Activated CD4-positive, alpha-beta memory T cell treated with anti-CD3 and anti-CD28 coated beads, Interleukin-2, amount 10 ng/mL, durations not matched to agents 7 days and 5 days (primary cell): ENCODE results near the gene GPR83. TPM values are rescaled to one million over a fixed set of nuclear protein-coding genes. Genes with fewer than 3 reads are reported as not detected.

Experiments
- CTCF ChIA-PET: fragments of 350-600 bp; sonication (Branson Sonifier 250); formaldehyde crosslinking; loops from one replicate; lab custom pipeline; 2021; ENCODE audit warnings: antibody characterized with exemption, inconsistent platforms; lab: Charles Lee
- POLR2A ChIA-PET: fragments of 350-600 bp; sonication (Branson Sonifier 250); formaldehyde crosslinking; loops from one replicate; lab custom pipeline; 2021; ENCODE audit warnings: antibody characterized with exemption; lab: Charles Lee
- DNase-seq: peaks from one replicate; pipeline ENCODE4 v3.0.0-alpha.2; 2020
- H3K27ac Mint-ChIP-seq: one replicate; pipeline ENCODE4 v1.8.0; 2021; ENCODE audit warnings: mild to moderate bottlenecking, mixed read lengths
- H3K27me3 Mint-ChIP-seq: one replicate; pipeline ENCODE4 v1.8.0; 2021; ENCODE audit warnings: mixed read lengths
- H3K36me3 Mint-ChIP-seq: one replicate; pipeline ENCODE4 v1.8.0; 2021; ENCODE audit warnings: low read depth, mixed read lengths
- H3K4me1 Mint-ChIP-seq: one replicate; pipeline ENCODE4 v1.8.0; 2021; ENCODE audit warnings: mixed read lengths
- H3K4me3 Mint-ChIP-seq: one replicate; pipeline ENCODE4 v1.8.0; 2021; ENCODE audit warnings: mild to moderate bottlenecking, mixed read lengths
- H3K9me3 Mint-ChIP-seq: one replicate; pipeline ENCODE4 v1.8.0; 2021; ENCODE audit warnings: mixed read lengths
- total RNA-seq, 2 experiments: library from RNA; stranded (reverse); gene quantifications; one replicate each; pipeline ENCODE4 v1.2.3, GENCODE V29; 2021

GPR83 gene
- total RNA-seq: under 1 TPM in 1 of 2 experiments, not detected in 1; 0.08 TPM

- Mint-ChIP-seq H3K27me3 (peaks cover 43% of the 10 kb centered on the region), H3K4me3 (no peak within 1 kb of the TSS), H3K4me1 (peaks cover 6% of the 10 kb centered on the region), H3K27ac (no peak within 1 kb of the TSS), H3K36me3 (peaks cover 4% of the 10 kb centered on the region), H3K9me3 (no peaks in the 10 kb centered on the region)
- ChIA-PET POLR2A (no interaction called here), CTCF (no interaction called here)
- no peak for DNase-seq
These were observed at the start of gene GPR83 for GRCh38 chr11:94400839-94401772. Gene GPR83, minus strand, starts transcription at chr11:94401419. Its CDS starts 172 bp downstream, at chr11:94401247.

GRCh38 chr11:94450048-94450447 is 48.8 kb upstream of the GPR83 start:
- POLR2A ChIA-PET: no interaction called here
- H3K36me3 Mint-ChIP-seq: peaks cover 30% of the 10 kb centered on the region
- CTCF ChIA-PET: no interaction called here

GRCh38 chr11:94449437-94449836 is 48.2 kb upstream of the GPR83 start:
- Mint-ChIP-seq H3K4me3 (no peak overlapping the region), H3K27me3 (no peaks in the 10 kb centered on the region)
- POLR2A ChIA-PET: no interaction called here

More at GRCh38 chr11:94450048-94450447, 48.8 kb upstream of the GPR83 start:
- Mint-ChIP-seq H3K4me3 (no peak overlapping the region), H3K9me3 (no peaks in the 10 kb centered on the region), H3K4me1 (no peaks in the 10 kb centered on the region), H3K27ac (no peak overlapping the region), H3K27me3 (no peaks in the 10 kb centered on the region)
- no peak for DNase-seq

GRCh38 chr11:94449029-94449428 is 47.8 kb upstream of the GPR83 start:
- POLR2A ChIA-PET: no interaction called here
- peaks cover 35% of the 10 kb centered on the region for H3K36me3 Mint-ChIP-seq
- no peak for DNase-seq
- no peak overlapping the region for H3K27ac Mint-ChIP-seq
- no peak overlapping the region for H3K4me3 Mint-ChIP-seq
- CTCF ChIA-PET: no interaction called here
- H3K27me3 Mint-ChIP-seq: no peaks in the 10 kb centered on the region
- no peaks in the 10 kb centered on the region for H3K9me3 Mint-ChIP-seq
- H3K4me1 Mint-ChIP-seq: no peaks in the 10 kb centered on the region

More at GRCh38 chr11:94449437-94449836, 48.2 kb upstream of the GPR83 start:
- no peaks in the 10 kb centered on the region for H3K9me3 Mint-ChIP-seq
- DNase-seq: no peak
- H3K4me1 Mint-ChIP-seq: no peaks in the 10 kb centered on the region
- H3K27ac Mint-ChIP-seq: no peak overlapping the region
- CTCF ChIA-PET: no interaction called here
- H3K36me3 Mint-ChIP-seq: peaks cover 31% of the 10 kb centered on the region

- no peak for DNase-seq
- no peak overlapping the region for H3K27ac Mint-ChIP-seq
- H3K4me3 Mint-ChIP-seq: no peak overlapping the region
- POLR2A ChIA-PET: no interaction called here
- no peaks in the 10 kb centered on the region for H3K27me3 Mint-ChIP-seq
- H3K9me3 Mint-ChIP-seq: no peaks in the 10 kb centered on the region
- peaks cover 30% of the 10 kb centered on the region for H3K36me3 Mint-ChIP-seq
- no peaks in the 10 kb centered on the region for H3K4me1 Mint-ChIP-seq
- CTCF ChIA-PET: no interaction called here
These were observed 45.9 kb upstream of the GPR83 start for GRCh38 chr11:94447149-94447548.

GRCh38 chr11:94445641-94446040 is 44.4 kb upstream of the GPR83 start:
- no peak for DNase-seq
- POLR2A ChIA-PET: no interaction called here
- no peak overlapping the region for H3K27ac Mint-ChIP-seq
- H3K36me3 Mint-ChIP-seq: peaks cover 38% of the 10 kb centered on the region
- no peaks in the 10 kb centered on the region for H3K27me3 Mint-ChIP-seq
- CTCF ChIA-PET: no interaction called here
- H3K4me1 Mint-ChIP-seq: peaks cover 7% of the 10 kb centered on the region
- no peaks in the 10 kb centered on the region for H3K9me3 Mint-ChIP-seq
- H3K4me3 Mint-ChIP-seq: no peak overlapping the region

- Mint-ChIP-seq H3K4me1 (no peaks in the 10 kb centered on the region), H3K4me3 (no peak overlapping the region), H3K27me3 (no peaks in the 10 kb centered on the region), H3K9me3 (no peaks in the 10 kb centered on the region), H3K36me3 (peaks cover 59% of the 10 kb centered on the region), H3K27ac (no peak overlapping the region)
- POLR2A ChIA-PET: no interaction called here
- DNase-seq: no peak
- CTCF ChIA-PET: no interaction called here
These were observed 31.8 kb upstream of the GPR83 start for GRCh38 chr11:94433049-94433448.

GRCh38 chr11:94424662-94425061 is 23.4 kb upstream of the GPR83 start:
- H3K4me3 Mint-ChIP-seq: no peak overlapping the region
- no peaks in the 10 kb centered on the region for H3K9me3 Mint-ChIP-seq
- CTCF ChIA-PET: interaction anchor here (0.6 kb wide), 1 partner anchor 1602 kb away, joined by 3 read pairs; no protein-coding TSS in a partner anchor
- no peaks in the 10 kb centered on the region for H3K4me1 Mint-ChIP-seq
- POLR2A ChIA-PET: no interaction called here
- H3K27me3 Mint-ChIP-seq: no peaks in the 10 kb centered on the region
- no peak for DNase-seq
- peaks cover 58% of the 10 kb centered on the region for H3K36me3 Mint-ChIP-seq
- no peak overlapping the region for H3K27ac Mint-ChIP-seq

- no peak overlapping the region for H3K27ac Mint-ChIP-seq
- ChIA-PET POLR2A (no interaction called here), CTCF (interaction anchor here (0.6 kb wide), 1 partner anchor 1603 kb away, joined by 3 read pairs; no protein-coding TSS in a partner anchor)
- H3K9me3 Mint-ChIP-seq: no peaks in the 10 kb centered on the region
- H3K4me3 Mint-ChIP-seq: no peak overlapping the region
- DNase-seq: no peak
- H3K36me3 Mint-ChIP-seq: peaks cover 51% of the 10 kb centered on the region
- H3K27me3 Mint-ChIP-seq: no peaks in the 10 kb centered on the region
- no peaks in the 10 kb centered on the region for H3K4me1 Mint-ChIP-seq
These were observed 22.8 kb upstream of the GPR83 start for GRCh38 chr11:94424011-94424410.

GRCh38 chr11:94423507-94423906 is 22.3 kb upstream of the GPR83 start:
- Mint-ChIP-seq H3K4me1 (no peaks in the 10 kb centered on the region), H3K27ac (no peak overlapping the region), H3K27me3 (no peaks in the 10 kb centered on the region), H3K4me3 (no peak overlapping the region), H3K36me3 (peaks cover 46% of the 10 kb centered on the region), H3K9me3 (no peaks in the 10 kb centered on the region)
- ChIA-PET POLR2A (no interaction called here), CTCF (no interaction called here)
- DNase-seq: no peak

- no peaks in the 10 kb centered on the region for H3K9me3 Mint-ChIP-seq
- no peak overlapping the region for H3K4me3 Mint-ChIP-seq
- CTCF ChIA-PET: interaction anchor here (1.1 kb wide), 1 partner anchor 103 kb away, joined by 3 read pairs; no protein-coding TSS in a partner anchor
- DNase-seq: no peak
- POLR2A ChIA-PET: no interaction called here
- peaks cover 12% of the 10 kb centered on the region for H3K36me3 Mint-ChIP-seq
- no peaks in the 10 kb centered on the region for H3K4me1 Mint-ChIP-seq
- no peak overlapping the region for H3K27ac Mint-ChIP-seq
- no peaks in the 10 kb centered on the region for H3K27me3 Mint-ChIP-seq
These were observed 17.0 kb upstream of the GPR83 start for GRCh38 chr11:94418123-94418765.

- H3K9me3 Mint-ChIP-seq: no peaks in the 10 kb centered on the region
- H3K27me3 Mint-ChIP-seq: no peaks in the 10 kb centered on the region
- no peak overlapping the region for H3K4me3 Mint-ChIP-seq
- peaks cover 16% of the 10 kb centered on the region for H3K36me3 Mint-ChIP-seq
- no peaks in the 10 kb centered on the region for H3K4me1 Mint-ChIP-seq
- DNase-seq: no peak
- H3K27ac Mint-ChIP-seq: no peak overlapping the region
- POLR2A ChIA-PET: no interaction called here
- CTCF ChIA-PET: interaction anchor here (0.9 to 1.1 kb wide), 3 partner anchors 86 to 104 kb away, joined by 3 read pairs; no protein-coding TSS in a partner anchor
These were observed 16.3 kb upstream of the GPR83 start for GRCh38 chr11:94417386-94417987.
